Fibroblast of villous mesenchyme (primary cell): ENCODE data around the gene XKR7. TPM values are rescaled to one million over a fixed set of nuclear protein-coding genes. Genes with fewer than 3 reads are reported as not detected.

Source experiments
- DNase-seq: peaks from one replicate; pipeline ENCODE4 v3.0.0-alpha.2; 2010; ENCODE audit warnings: low read depth
- H3K4me3 ChIP-seq: 2 replicates; pipeline ENCODE4 v1.5.1; 2011; ENCODE audit warnings: low read depth, mild to moderate bottlenecking, low read length
- total RNA-seq: library from RNA; depleted of rRNA; stranded (reverse); fragments of >200 nt; gene quantifications from 2 replicates; pipeline ENCODE4 v1.2.3, GENCODE V29; 2012
- TF ChIP-seq, protein P1 (sequence below): IDR thresholded peaks from 2 replicates; pipeline ENCODE4 v1.5.1; 2012; ENCODE audit warnings: low read depth, mild to moderate bottlenecking, low read length; ENCODE audit not compliant: insufficient read depth

XKR7 gene
- total RNA-seq, 1 donor, result not detected

GRCh38 chr20:31953556-31954148, 14.3 kb upstream of the XKR7 start:
- no peak overlapping the region for H3K4me3 ChIP-seq
- TF ChIP-seq, protein P1, sequence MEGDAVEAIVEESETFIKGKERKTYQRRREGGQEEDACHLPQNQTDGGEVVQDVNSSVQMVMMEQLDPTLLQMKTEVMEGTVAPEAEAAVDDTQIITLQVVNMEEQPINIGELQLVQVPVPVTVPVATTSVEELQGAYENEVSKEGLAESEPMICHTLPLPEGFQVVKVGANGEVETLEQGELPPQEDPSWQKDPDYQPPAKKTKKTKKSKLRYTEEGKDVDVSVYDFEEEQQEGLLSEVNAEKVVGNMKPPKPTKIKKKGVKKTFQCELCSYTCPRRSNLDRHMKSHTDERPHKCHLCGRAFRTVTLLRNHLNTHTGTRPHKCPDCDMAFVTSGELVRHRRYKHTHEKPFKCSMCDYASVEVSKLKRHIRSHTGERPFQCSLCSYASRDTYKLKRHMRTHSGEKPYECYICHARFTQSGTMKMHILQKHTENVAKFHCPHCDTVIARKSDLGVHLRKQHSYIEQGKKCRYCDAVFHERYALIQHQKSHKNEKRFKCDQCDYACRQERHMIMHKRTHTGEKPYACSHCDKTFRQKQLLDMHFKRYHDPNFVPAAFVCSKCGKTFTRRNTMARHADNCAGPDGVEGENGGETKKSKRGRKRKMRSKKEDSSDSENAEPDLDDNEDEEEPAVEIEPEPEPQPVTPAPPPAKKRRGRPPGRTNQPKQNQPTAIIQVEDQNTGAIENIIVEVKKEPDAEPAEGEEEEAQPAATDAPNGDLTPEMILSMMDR, result no peak
- no peak for DNase-seq

GRCh38 chr20:31954500-31954899, 13.5 kb upstream of the XKR7 start:
- H3K4me3 ChIP-seq, result no peak overlapping the region
- TF ChIP-seq, protein P1, result no peak
- no peak for DNase-seq

DNA sequence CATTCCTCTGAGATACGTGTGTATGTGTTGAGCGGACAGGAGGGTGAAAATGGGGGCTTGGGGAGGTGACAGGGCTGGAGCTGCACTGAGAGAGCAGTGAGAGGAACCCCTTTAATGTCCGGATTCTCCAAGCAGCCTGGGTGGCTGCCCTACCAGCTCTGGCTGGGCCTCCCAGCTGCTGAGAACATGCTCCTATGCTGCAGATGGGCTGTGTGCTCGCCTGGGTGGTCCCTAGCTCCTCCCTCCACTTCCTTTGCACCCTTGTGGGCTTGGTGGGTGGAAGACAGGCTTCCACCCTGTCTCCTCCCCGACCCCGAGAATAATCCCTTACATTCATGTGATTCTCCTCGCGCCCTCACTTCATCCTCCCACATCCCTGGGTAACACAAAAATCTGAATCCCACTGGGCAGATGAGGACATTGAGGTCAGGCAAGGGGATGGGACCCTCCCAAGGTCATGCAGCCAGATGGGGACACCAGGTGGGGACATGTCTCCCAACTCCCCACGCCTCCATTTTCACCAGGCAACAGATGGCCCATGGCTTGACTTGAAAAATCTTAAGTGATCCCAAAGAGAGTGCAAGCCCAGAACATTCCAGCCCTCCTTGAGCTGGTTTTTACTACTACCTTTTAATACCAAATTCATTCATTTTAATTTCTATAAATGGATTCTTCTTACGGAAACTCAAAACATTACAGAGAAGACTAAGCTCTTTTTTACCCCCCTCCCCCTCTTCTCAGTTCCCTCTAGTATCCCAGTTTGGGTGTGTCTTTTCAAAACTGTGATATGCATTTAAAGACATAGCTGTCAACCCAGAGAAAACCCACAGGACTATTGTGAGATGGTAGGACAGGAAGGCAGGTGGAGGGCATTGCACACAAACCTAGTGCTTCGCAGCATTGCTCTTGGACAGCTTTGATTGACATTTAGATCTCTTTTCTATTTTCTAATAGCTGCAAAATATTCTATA, 11.1 kb upstream of the XKR7 start:
- H3K4me3 ChIP-seq, result no peak overlapping the region
- no peak for DNase-seq

GRCh38 chr20:31962761-31963160, 5.2 kb upstream of the XKR7 start:
- H3K4me3 ChIP-seq, result no peak overlapping the region
- DNase-seq, result no peak
- TF ChIP-seq, protein P1, result no peak

More for the DNA sequence above, 11.1 kb upstream of the XKR7 start:
- TF ChIP-seq, protein P1, result no peak

DNA sequence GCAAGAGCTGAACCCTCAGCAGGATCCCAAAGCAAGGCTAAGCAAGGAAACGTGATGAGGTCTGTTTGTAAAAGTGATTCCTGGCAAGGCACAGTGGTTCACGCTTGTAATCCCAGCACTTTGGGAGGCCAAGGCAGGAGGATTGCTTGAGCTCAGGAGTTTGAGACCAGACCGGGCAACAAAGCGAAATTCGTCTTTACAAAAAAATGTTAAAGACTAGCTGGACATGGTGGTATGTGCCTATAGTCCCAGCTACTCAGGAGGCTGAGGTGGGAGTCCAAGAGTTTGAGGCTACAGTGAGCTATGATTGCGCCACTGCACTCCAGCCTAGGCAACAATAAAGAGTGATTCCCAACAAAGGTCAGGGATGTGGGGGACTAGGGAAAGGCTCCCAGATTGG, 4.1 kb upstream of the XKR7 start:
- TF ChIP-seq, protein P1, result no peak
- H3K4me3 ChIP-seq, result no peak overlapping the region
- DNase-seq, result no peak

- no peak for DNase-seq
- TF ChIP-seq, protein P1, result no peak
- H3K4me3 ChIP-seq, result no peak overlapping the region
Measured at GRCh38 chr20:31966991-31967655, 828 bp upstream of the XKR7 start.
